ENCODE measurements around the gene ARHGAP10. TPM values are rescaled to one million over a fixed set of nuclear protein-coding genes. Genes with fewer than 3 reads are reported as not detected.
A peak's percentile ranks its signal among the peaks of the same experiment; 100 is the strongest.
"Not testable (repeated sequence)": the region's sequence is repeated elsewhere in the genome, so short reads cannot be mapped to it uniquely, and the experiment has no call there.

The ARHGAP10 gene
- total and polyA plus RNA-seq, 10 of the 15 experiments (the other 5 are each of a cell fraction or from before 2014, with no cell fraction given), result 1.3 to 25.8 (median 17.2) TPM

DNA sequence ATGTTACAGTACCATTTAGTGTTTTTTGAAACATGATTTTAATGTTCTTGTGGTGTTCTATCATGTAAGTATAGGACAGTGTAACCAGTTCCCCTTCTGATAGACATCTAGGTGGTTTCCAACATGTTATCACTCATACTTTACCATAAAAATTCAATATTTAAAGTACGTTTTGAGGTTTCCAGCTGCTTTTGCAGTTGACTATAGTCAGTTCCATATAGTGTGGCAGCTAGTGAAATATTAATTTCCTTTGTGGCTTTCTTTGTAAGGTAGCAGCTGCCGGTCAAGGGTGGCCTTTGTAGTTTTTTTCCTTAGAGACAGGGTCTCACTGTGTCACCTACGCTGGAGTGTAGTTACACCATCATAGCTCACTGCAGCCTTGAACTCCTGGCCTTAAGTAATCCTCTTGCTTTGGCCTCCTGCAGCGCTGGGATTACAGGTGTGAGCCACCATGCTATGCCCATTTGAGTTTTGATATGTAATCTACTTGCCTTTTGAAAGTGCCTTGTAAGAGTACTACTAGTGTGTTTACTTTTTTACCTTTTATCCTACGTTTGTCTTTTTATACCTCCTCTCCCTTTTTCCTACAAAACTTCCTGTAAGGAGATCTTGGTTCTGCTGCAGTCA is 63.0 kb downstream of the ARHGAP10 start (continued):
- TF ChIP-seq BCL11A (IDR thresholded peaks at IDR 0.05; ENCODE audit: low read depth, low read length), result peak; percentile 55

DNA sequence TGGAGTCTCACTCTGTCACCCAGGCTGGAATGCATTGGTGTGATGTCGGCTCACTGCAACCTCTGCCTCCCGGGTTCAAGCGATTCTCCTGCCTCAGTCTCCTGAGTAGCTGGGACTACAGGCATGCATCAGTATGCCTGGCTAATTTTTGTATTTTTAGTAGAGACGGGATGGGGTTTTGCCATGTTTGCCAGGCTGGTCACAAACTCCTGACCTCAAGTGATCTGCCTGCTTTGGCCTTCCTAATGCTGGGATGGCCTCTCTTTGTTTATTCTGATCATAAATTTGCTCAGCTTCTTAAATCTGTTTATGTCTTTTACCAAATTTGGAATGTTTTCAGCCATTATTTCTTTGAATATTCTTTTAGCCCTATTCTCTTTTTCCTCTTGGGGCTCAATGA is 67.2 kb downstream of the ARHGAP10 start:
- peaks cover 83% of the 10 kb centered on the region for H3K79me2 ChIP-seq (ENCODE audit: control insufficient read depth, insufficient read depth, low read length)
- DNase-seq (ENCODE audit: low read depth, low spot score); ATAC-seq; H3K9me3 ChIP-seq (replicated peaks; ENCODE audit: control insufficient read depth, insufficient read depth, low read length); H3K27me3 ChIP-seq (replicated peaks in 1 of 2; ENCODE audit: control insufficient read depth in 2 of 2, insufficient read depth in 2 of 2, low read length in 1 of 2); FAIRE-seq; H4K20me1 ChIP-seq (ENCODE audit: control insufficient read depth, insufficient read depth); in situ Hi-C loops (cut with MboI); BruUV-seq (replicated peaks); H2AFZ ChIP-seq (ENCODE audit: control insufficient read depth, low read depth, low read length); intact Hi-C loops (cut with micrococcal nuclease; ENCODE audit: unreplicated experiment); H3K36me3 ChIP-seq (ENCODE audit: control insufficient read depth in 2 of 2, insufficient read depth in 2 of 2, low read length in 1 of 2); H3K9ac ChIP-seq (ENCODE audit: control insufficient read depth, insufficient read depth, low read length); POLR2A ChIA-PET; H3K4me3 ChIP-seq: not testable (repeated sequence)
- ChIA-PET CTCF (interaction anchor here (2.3 kb wide), 1 partner anchor 68 kb away, joined by 7 read pairs; no protein-coding TSS in a partner anchor), RAD21 (ENCODE audit: unreplicated experiment) (interaction anchor here (0.8 kb wide), 1 partner anchor 20 kb away, joined by 5 read pairs; no protein-coding TSS in a partner anchor), SMC1A (ENCODE audit: uncharacterized antibody, unreplicated experiment) (interaction anchor here (1.8 kb wide), 1 partner anchor 67 kb away, joined by 4 read pairs; the partner anchor contains the start of gene ARHGAP10)
- H3K4me2 ChIP-seq (ENCODE audit: control insufficient read depth, insufficient read depth), result 0 out of 2 replicates have a peak overlapping the region, but pooled peaks have one; percentile 53
- peaks cover 32% of the 10 kb centered on the region for H3K4me1 ChIP-seq (ENCODE audit: control insufficient read depth, insufficient read depth, low read length)
- 70% methylated on average over 4 of the region's 4 CpGs for WGBS (ENCODE audit: insufficient coverage, insufficient replicate concordance, low lambda C conversion rate, missing lambda C conversion rate)
- TF ChIP-seq HDGF (IDR thresholded peaks at IDR 0.05), result 0 out of 2 replicates have a peak, but pooled peaks have one; percentile 15
- H3K27ac ChIP-seq (ENCODE audit: control insufficient read depth, insufficient read depth), result 0 out of 2 replicates have a peak overlapping the region, but pooled peaks have one; percentile 60

DNA sequence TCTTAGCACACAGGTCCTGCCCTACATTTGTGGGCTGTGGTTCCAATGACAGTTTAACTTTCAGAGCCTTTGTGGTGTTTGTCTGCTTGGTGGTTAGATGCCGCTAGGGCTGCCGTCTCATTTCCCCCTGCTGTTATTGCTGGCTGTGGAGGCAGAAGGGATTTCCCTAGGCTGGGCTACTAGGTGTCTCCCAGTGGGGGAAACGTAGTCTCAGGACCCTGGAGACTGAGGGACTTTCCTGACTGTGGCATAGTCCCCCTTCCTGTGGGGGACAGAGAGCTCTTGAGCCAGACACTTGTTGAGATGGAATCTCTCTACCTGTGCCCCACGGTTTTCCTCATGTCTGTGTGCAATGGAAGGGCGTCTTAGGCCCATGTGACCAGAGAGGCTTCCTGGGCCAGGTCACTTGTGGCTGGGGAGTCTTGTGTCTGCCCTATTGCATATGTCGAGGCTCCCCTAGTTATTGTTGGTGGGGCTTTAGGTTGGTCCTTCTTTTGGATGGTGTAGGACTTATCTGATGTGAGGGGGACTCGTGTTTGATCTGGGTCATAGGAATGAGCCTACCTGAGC is 68.2 kb downstream of the ARHGAP10 start:
- peaks cover 22% of the 10 kb centered on the region for H3K4me1 ChIP-seq (ENCODE audit: control insufficient read depth, insufficient read depth, low read length)
- H3K36me3 ChIP-seq (ENCODE audit: control insufficient read depth in 2 of 2, insufficient read depth in 2 of 2, low read length in 1 of 2), result no peaks in the 10 kb centered on the region; a peak in 1 of 4 replicates
- DNase-seq (ENCODE audit: low read depth, low spot score) (peak; percentile 92), ATAC-seq (peak; percentile 95), FAIRE-seq (peak; percentile 92)
- no TSS peak for BruUV-seq (replicated peaks)
- ChIA-PET SMC1A (ENCODE audit: uncharacterized antibody, unreplicated experiment) (interaction anchor here (1.0 to 1.8 kb wide), 10 partner anchors 12 to 68 kb away, joined by 3 to 12 read pairs (median 4); partner anchors contain the start of gene ARHGAP10), POLR2A (interaction anchor here (0.9 to 1.4 kb wide), 4 partner anchors 14 to 116 kb away, joined by 4 to 9 read pairs (median 4); partner anchors contain the start of genes ARHGAP10 and PRMT9), RAD21 (ENCODE audit: unreplicated experiment) (interaction anchor here (0.9 to 1.7 kb wide), 7 partner anchors 11 to 68 kb away, joined by 3 to 9 read pairs (median 4); partner anchors contain the start of gene ARHGAP10), CTCF (interaction anchor here (0.8 to 2.3 kb wide), 5 partner anchors 10 to 68 kb away, joined by 3 to 7 read pairs (median 3); partner anchors contain the start of gene ARHGAP10)
- WGBS (ENCODE audit: insufficient coverage, insufficient replicate concordance, low lambda C conversion rate, missing lambda C conversion rate), result 7% methylated on average over 7 of the region's 7 CpGs
- no peak overlapping the region for H2AFZ ChIP-seq (ENCODE audit: control insufficient read depth, low read depth, low read length)
- in situ Hi-C loops (cut with MboI), result no loop called here
- H4K20me1 ChIP-seq (ENCODE audit: control insufficient read depth, insufficient read depth), result no peaks in the 10 kb centered on the region
- intact Hi-C loops (cut with micrococcal nuclease; ENCODE audit: unreplicated experiment), result loop anchor here (1.0 to 2.0 kb wide), 2 partner anchors 21 to 47 kb away; no protein-coding TSS in a partner anchor
- H3K27me3 ChIP-seq (replicated peaks in 1 of 2; ENCODE audit: control insufficient read depth in 2 of 2, insufficient read depth in 2 of 2, low read length in 1 of 2), result no peaks in the 10 kb centered on the region
- H3K4me2 ChIP-seq (ENCODE audit: control insufficient read depth, insufficient read depth), result peak overlapping the region; percentile 79
- H3K4me3 ChIP-seq, result 0 out of 2 replicates have a peak overlapping the region, but pooled peaks have one; percentile 6
- peaks cover 81% of the 10 kb centered on the region for H3K79me2 ChIP-seq (ENCODE audit: control insufficient read depth, insufficient read depth, low read length)
- peak overlapping the region; percentile 45 for H3K9ac ChIP-seq (ENCODE audit: control insufficient read depth, insufficient read depth, low read length)
- H3K27ac ChIP-seq (ENCODE audit: control insufficient read depth, insufficient read depth), result peak overlapping the region; percentile 60
- no peaks in the 10 kb centered on the region; the same call in 2 of the 3 replicates for H3K9me3 ChIP-seq (replicated peaks; ENCODE audit: control insufficient read depth, insufficient read depth, low read length)
- TF ChIP-seq NBN (IDR thresholded peaks at IDR 0.05), result peak; percentile 92
- TF ChIP-seq, protein P1, sequence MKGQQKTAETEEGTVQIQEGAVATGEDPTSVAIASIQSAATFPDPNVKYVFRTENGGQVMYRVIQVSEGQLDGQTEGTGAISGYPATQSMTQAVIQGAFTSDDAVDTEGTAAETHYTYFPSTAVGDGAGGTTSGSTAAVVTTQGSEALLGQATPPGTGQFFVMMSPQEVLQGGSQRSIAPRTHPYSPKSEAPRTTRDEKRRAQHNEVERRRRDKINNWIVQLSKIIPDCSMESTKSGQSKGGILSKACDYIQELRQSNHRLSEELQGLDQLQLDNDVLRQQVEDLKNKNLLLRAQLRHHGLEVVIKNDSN (IDR thresholded peaks at IDR 0.05; ENCODE audit: borderline replicate concordance, extremely low read length, insufficient read depth, low read depth, low read length), result peak; percentile 67
- TF ChIP-seq, protein P2, sequence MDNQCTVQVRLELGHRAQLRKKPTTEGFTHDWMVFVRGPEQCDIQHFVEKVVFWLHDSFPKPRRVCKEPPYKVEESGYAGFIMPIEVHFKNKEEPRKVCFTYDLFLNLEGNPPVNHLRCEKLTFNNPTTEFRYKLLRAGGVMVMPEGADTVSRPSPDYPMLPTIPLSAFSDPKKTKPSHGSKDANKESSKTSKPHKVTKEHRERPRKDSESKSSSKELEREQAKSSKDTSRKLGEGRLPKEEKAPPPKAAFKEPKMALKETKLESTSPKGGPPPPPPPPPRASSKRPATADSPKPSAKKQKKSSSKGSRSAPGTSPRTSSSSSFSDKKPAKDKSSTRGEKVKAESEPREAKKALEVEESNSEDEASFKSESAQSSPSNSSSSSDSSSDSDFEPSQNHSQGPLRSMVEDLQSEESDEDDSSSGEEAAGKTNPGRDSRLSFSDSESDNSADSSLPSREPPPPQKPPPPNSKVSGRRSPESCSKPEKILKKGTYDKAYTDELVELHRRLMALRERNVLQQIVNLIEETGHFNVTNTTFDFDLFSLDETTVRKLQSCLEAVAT (IDR thresholded peaks at IDR 0.05), result peak; percentile 94
- TF ChIP-seq EP300 (IDR thresholded peaks at IDR 0.05; ENCODE audit: borderline replicate concordance in 1 of 2, control insufficient read depth in 1 of 2, low read depth in 2 of 2, low read length in 2 of 2), result peak; percentile 93 to 94
- peak; percentile 87 for TF ChIP-seq MYB (IDR thresholded peaks at IDR 0.05; ENCODE audit: borderline replicate concordance, low read depth, low read length)
- TF ChIP-seq JUNB (IDR thresholded peaks at IDR 0.05), result peak; percentile 82
- peak; percentile 88 for TF ChIP-seq ATF7 (IDR thresholded peaks at IDR 0.05; ENCODE audit: low read depth)
- TF ChIP-seq RFX5 (IDR thresholded peaks at IDR 0.05; ENCODE audit: low read depth, low read length), result no peak
- TF ChIP-seq KAT2A (conservative IDR thresholded peaks at IDR 0.05; ENCODE audit: control insufficient read depth, low read depth, low read length), result no peak

All from GM12878 (cell line).